Lower lobe of right lung (tissue), 2 donors: ENCODE results near the gene RET. TPM values are rescaled to one million over a fixed set of nuclear protein-coding genes. Genes with fewer than 3 reads are reported as not detected.

ENCODE experiments used
- ATAC-seq, 2 donors: fragments of 200-7000 bp; cut with Tn5 transposase; one replicate each; pipeline ENCODE4 v1.9.1; 2020 to 2022; ENCODE audit warnings: mild to moderate bottlenecking in 2 of 2, moderate library complexity in 2 of 2
- DNase-seq: peaks from one replicate; pipeline ENCODE4 v3.0.0-alpha.2; 2020
- H3K27ac ChIP-seq: fragments of 200-600 bp; one replicate; pipeline ENCODE4 v1.8.0; 2022
- H3K27me3 ChIP-seq: fragments of 200-600 bp; one replicate; pipeline ENCODE4 v1.8.0; 2022; ENCODE audit warnings: low read depth
- H3K36me3 ChIP-seq: fragments of 200-600 bp; one replicate; pipeline ENCODE4 v1.8.0; 2022; ENCODE audit warnings: mild to moderate bottlenecking
- H3K4me1 ChIP-seq: fragments of 200-600 bp; one replicate; pipeline ENCODE4 v1.8.0; 2022
- H3K4me3 ChIP-seq: fragments of 200-600 bp; one replicate; pipeline ENCODE4 v1.8.0; 2022; ENCODE audit warnings: mild to moderate bottlenecking
- H3K9me3 ChIP-seq: fragments of 200-600 bp; one replicate; pipeline ENCODE4 v1.8.0; 2022
- CTCF ChIP-seq: fragments of 200-600 bp; IDR thresholded peaks from one replicate; pipeline ENCODE4 v1.8.0; 2022; ENCODE audit warnings: antibody characterized with exemption, mild to moderate bottlenecking
- intact Hi-C: fragments of 100-400 bp; cut with DNase I; formaldehyde crosslinking; loops from one replicate; pipeline ENCODE4 v1.11.0; 2022
- total RNA-seq: library from RNA; stranded (reverse); fragmentation: NEBNext Ultra II Directional; extraction: Animal tissue kit (Norgen Biotek cat#: 25700); gene quantifications from one replicate; pipeline ENCODE4 v1.2.1, GENCODE V29; 2021
- donor health status: DM: no; HTN: yes; CAD: no; lungs with severe emphysema.

Gene RET
- total RNA-seq, 1 donor from 2014 or later, result 0.68 TPM

- intact Hi-C loops, result no loop called here
- TF ChIP-seq CTCF, result no peak
Observed at GRCh38 chr10:43099928-43100327, 23.1 kb downstream of the RET start.

GRCh38 chr10:43100366-43100765 lies 23.5 kb downstream of the RET start:
- Histone ChIP-seq H3K9me3 (no peaks in the 10 kb centered on the region), H3K27me3 (peaks cover 19% of the 10 kb centered on the region), H3K4me1 (peaks cover 10% of the 10 kb centered on the region), H3K27ac (no peak overlapping the region), H3K36me3 (no peaks in the 10 kb centered on the region), H3K4me3 (no peak overlapping the region)
- ATAC-seq (no peak), DNase-seq (no peak)
- intact Hi-C loops, result no loop called here
- no peak for TF ChIP-seq CTCF

More at GRCh38 chr10:43099928-43100327, 23.1 kb downstream of the RET start:
- Histone ChIP-seq H3K4me1 (peaks cover 6% of the 10 kb centered on the region), H3K27ac (no peak overlapping the region), H3K4me3 (no peak overlapping the region), H3K36me3 (no peaks in the 10 kb centered on the region), H3K27me3 (peaks cover 21% of the 10 kb centered on the region), H3K9me3 (no peaks in the 10 kb centered on the region)
- ATAC-seq (no peak), DNase-seq (no peak)

- no peak for TF ChIP-seq CTCF
- Histone ChIP-seq H3K27ac (no peak overlapping the region), H3K36me3 (no peaks in the 10 kb centered on the region), H3K27me3 (peaks cover 19% of the 10 kb centered on the region), H3K9me3 (no peaks in the 10 kb centered on the region), H3K4me3 (no peak overlapping the region), H3K4me1 (peaks cover 10% of the 10 kb centered on the region)
- no peak for DNase-seq
- no peak for ATAC-seq
- intact Hi-C loops, result no loop called here
Observed at GRCh38 chr10:43102063-43102828, 25.4 kb downstream of the RET start.

GRCh38 chr10:43105102-43105955 lies 28.5 kb downstream of the RET start:
- H3K36me3 ChIP-seq, result no peaks in the 10 kb centered on the region
- H3K4me3 ChIP-seq, result peak overlapping the region; percentile 67
- H3K27me3 ChIP-seq, result peaks cover 19% of the 10 kb centered on the region
- peaks cover 10% of the 10 kb centered on the region for H3K4me1 ChIP-seq
- peak; percentile 99 for TF ChIP-seq CTCF
- ATAC-seq (peak; percentile 96 to 97), DNase-seq (peak; percentile 86)
- H3K27ac ChIP-seq, result no peak overlapping the region
- H3K9me3 ChIP-seq, result no peaks in the 10 kb centered on the region
- intact Hi-C loops, result no loop called here

- peaks cover 19% of the 10 kb centered on the region for H3K27me3 ChIP-seq
- H3K36me3 ChIP-seq, result no peaks in the 10 kb centered on the region
- no peak for ATAC-seq
- no peak overlapping the region for H3K27ac ChIP-seq
- no peak overlapping the region for H3K4me3 ChIP-seq
- H3K9me3 ChIP-seq, result no peaks in the 10 kb centered on the region
- intact Hi-C loops, result no loop called here
- peaks cover 10% of the 10 kb centered on the region for H3K4me1 ChIP-seq
- TF ChIP-seq CTCF, result no peak
- no peak for DNase-seq
Observed at GRCh38 chr10:43105956-43106229, 29.0 kb downstream of the RET start.
